GM19455 (cell line): ENCODE measurements around the gene STIM2.
"Not testable (repeated sequence)": the region's sequence is repeated elsewhere in the genome, so short reads cannot be mapped to it uniquely, and the experiment has no call there.

Experiments
- ATAC-seq: cut with Tn5 transposase; IDR thresholded peaks from one replicate; pipeline ENCODE4 v1.9.1; 2021; ENCODE audit not compliant: unreplicated experiment

Gene STIM2

GRCh38 chr4:26947318-26947717 lies 86.7 kb downstream of the STIM2 start:
- no peak for ATAC-seq

- no peak for ATAC-seq
Observed at GRCh38 chr4:26950446-26950845, 89.8 kb downstream of the STIM2 start.

- no peak for ATAC-seq
Observed at GRCh38 chr4:26952891-26953290, 92.2 kb downstream of the STIM2 start.

- ATAC-seq = no peak
Observed at GRCh38 chr4:26953366-26953765, 92.7 kb downstream of the STIM2 start.

GRCh38 chr4:26953770-26954423 lies 93.3 kb downstream of the STIM2 start:
- ATAC-seq = no peak

- ATAC-seq = no peak
Observed at GRCh38 chr4:26955241-26955640, 94.6 kb downstream of the STIM2 start.

GRCh38 chr4:26958925-26959653 lies 98.4 kb downstream of the STIM2 start:
- no peak for ATAC-seq

GRCh38 chr4:26959654-26960047 lies 99.0 kb downstream of the STIM2 start:
- ATAC-seq = no peak

GRCh38 chr4:26962720-26963119 lies 102.1 kb downstream of the STIM2 start:
- no peak for ATAC-seq

- no peak for ATAC-seq
Observed at GRCh38 chr4:26964512-26964911, 103.9 kb downstream of the STIM2 start.

- ATAC-seq = no peak
Observed at GRCh38 chr4:26964994-26965393, 104.4 kb downstream of the STIM2 start.

- ATAC-seq = not testable (repeated sequence)
Observed at GRCh38 chr4:26975464-26976181, 115.0 kb downstream of the STIM2 start.

GRCh38 chr4:26978387-26979053 lies 117.9 kb downstream of the STIM2 start:
- no peak for ATAC-seq

- no peak for ATAC-seq
Observed at GRCh38 chr4:26984896-26985295, 124.3 kb downstream of the STIM2 start.

GRCh38 chr4:26985873-26986272 lies 125.2 kb downstream of the STIM2 start:
- peak; percentile 88 for ATAC-seq

GRCh38 chr4:26987191-26987590 lies 126.5 kb downstream of the STIM2 start:
- no peak for ATAC-seq

GRCh38 chr4:26991057-26991456 lies 130.4 kb downstream of the STIM2 start:
- ATAC-seq = no peak

- ATAC-seq = peak; percentile 94
Observed at GRCh38 chr4:26992657-26993361, 132.2 kb downstream of the STIM2 start.

GRCh38 chr4:26993539-26993938 lies 132.9 kb downstream of the STIM2 start:
- no peak for ATAC-seq

- no peak for ATAC-seq
Observed at GRCh38 chr4:26993967-26994366, 133.3 kb downstream of the STIM2 start.

- ATAC-seq = no peak
Observed at GRCh38 chr4:26995316-26995715, 134.7 kb downstream of the STIM2 start.
